OCI-LY1 (cell line): ENCODE results near the gene MPZL3.

Experiments
- CTCF ChIP-seq: fragments of 200-600 bp; sonication (generic), shearing (Covaris generic); IDR thresholded peaks from 2 replicates; pipeline ENCODE4 v1.5.1; 2017; ENCODE audit warnings: mild to moderate bottlenecking, antibody characterized with exemption, low read length, moderate library complexity, mixed read lengths
- EZH2 ChIP-seq: fragments of 200-600 bp; sonication (generic), shearing (Covaris generic); IDR thresholded peaks from 2 replicates; pipeline ENCODE4 v1.8.0; 2017; ENCODE audit warnings: borderline replicate concordance, mixed run types, mild to moderate bottlenecking, antibody characterized with exemption, low read length, moderate library complexity, mixed read lengths

GRCh38 chr11:118275176-118275575, 23.0 kb upstream of the MPZL3 start:
- TF ChIP-seq CTCF: no peak
- TF ChIP-seq EZH2: no peak
